GM23248 (cell line): ENCODE data around the gene MCOLN1. TPM values are rescaled to one million over a fixed set of nuclear protein-coding genes. Genes with fewer than 3 reads are reported as not detected.

Experiments
- DNase-seq: peaks from one replicate; pipeline ENCODE4 v3.0.0-alpha.2; 2015
- H2AFZ ChIP-seq: fragments of 200-600 bp; sonication (generic); 2 replicates; pipeline ENCODE4 v1.6.1; 2016; ENCODE audit warnings: antibody characterized with exemption
- H3F3A ChIP-seq: fragments of 200-600 bp; sonication (generic); 2 replicates; pipeline ENCODE4 v1.6.1; 2016; ENCODE audit warnings: mild to moderate bottlenecking, antibody characterized with exemption, mixed run types; ENCODE audit not compliant: insufficient read depth
- H3K27ac ChIP-seq: fragments of 200-600 bp; sonication (generic); 2 replicates; pipeline ENCODE4 v1.5.1; 2016; ENCODE audit warnings: mild to moderate bottlenecking
- H3K27me3 ChIP-seq: fragments of 200-600 bp; sonication (generic); replicated peaks from 2 replicates; pipeline ENCODE4 v1.6.1; 2016; ENCODE audit warnings: mild to moderate bottlenecking; ENCODE audit not compliant: insufficient read depth
- H3K36me3 ChIP-seq: fragments of 200-600 bp; sonication (generic); 2 replicates; pipeline ENCODE4 v1.6.1; 2016; ENCODE audit warnings: low read depth, mild to moderate bottlenecking
- H3K4me1 ChIP-seq: fragments of 200-600 bp; sonication (generic); 2 replicates; pipeline ENCODE4 v1.6.1; 2016; ENCODE audit warnings: mild to moderate bottlenecking; ENCODE audit not compliant: insufficient read depth
- H3K4me2 ChIP-seq: fragments of 200-600 bp; sonication (generic); one replicate; pipeline ENCODE4 v1.6.1; 2016; ENCODE audit warnings: mild to moderate bottlenecking; ENCODE audit not compliant: unreplicated experiment
- H3K4me3 ChIP-seq: fragments of 200-600 bp; sonication (generic); 2 replicates; pipeline ENCODE4 v1.5.1; 2016; ENCODE audit warnings: mild to moderate bottlenecking
- H3K79me2 ChIP-seq: fragments of 200-600 bp; sonication (generic); 2 replicates; pipeline ENCODE4 v1.6.1; 2016; ENCODE audit warnings: mild to moderate bottlenecking; ENCODE audit not compliant: insufficient read depth
- H3K9ac ChIP-seq: fragments of 200-600 bp; sonication (generic); 2 replicates; pipeline ENCODE4 v1.6.1; 2016; ENCODE audit warnings: mild to moderate bottlenecking
- H3K9me2 ChIP-seq: fragments of 200-600 bp; sonication (generic); 2 replicates; pipeline ENCODE4 v1.6.1; 2016; ENCODE audit warnings: mixed run types, mild to moderate bottlenecking, moderate library complexity; ENCODE audit not compliant: insufficient read depth
- H3K9me3 ChIP-seq: fragments of 200-600 bp; sonication (generic); one replicate; pipeline ENCODE4 v1.6.1; 2017; ENCODE audit warnings: low read depth
- H4K20me1 ChIP-seq: fragments of 200-600 bp; sonication (generic); 2 replicates; pipeline ENCODE4 v1.6.0; 2016; ENCODE audit not compliant: insufficient read depth
- EZH2 ChIP-seq: fragments of 200-600 bp; sonication (generic); IDR thresholded peaks from 2 replicates; pipeline ENCODE4 v1.6.1; 2018; ENCODE audit warnings: antibody characterized with exemption, mild to moderate bottlenecking; ENCODE audit not compliant: insufficient read depth, poor library complexity, severe bottlenecking
- EZH2phosphoT487 ChIP-seq: fragments of 200-600 bp; sonication (generic); IDR thresholded peaks from 2 replicates; pipeline ENCODE4 v1.6.1; 2018; ENCODE audit warnings: antibody characterized with exemption, moderate library complexity, mild to moderate bottlenecking, low read depth; ENCODE audit not compliant: insufficient read depth
- WGBS, 2 experiments: methylation state at CpG; one replicate each; pipeline ENCODE4 v1.1.6; 2015 to 2017; ENCODE audit warnings: low lambda C conversion rate in 2 of 2, low coverage in 1 of 2; ENCODE audit errors: missing lambda C conversion rate in 2 of 2; 5-methylcytosine and 5-hydroxymethylcytosine counted together
- in situ Hi-C: fragments of 300-500 bp; cut with MboI; formaldehyde crosslinking; loops from 2 replicates; pipeline ENCODE4 v1.15.0; 2020
- polyA plus RNA-seq: library from polyadenylated mRNA; unstranded; fragments of >200 nt; fragmentation: Nextera tagmentation; extraction: Ambion mirVana; gene quantifications from 2 replicates; pipeline ENCODE4 v1.2.1, GENCODE V29; 2016
- small RNA-seq: library from RNA; depleted of rRNA; stranded (forward); fragments of <200 nt; gene quantifications from one replicate; pipeline ENCODE3, GENCODE V24; 2014; ENCODE audit warnings: low read depth, low replicate concordance
- total RNA-seq: library from RNA; depleted of rRNA; stranded (reverse); fragments of >200 nt; shearing (Covaris generic); gene quantifications from 2 replicates; pipeline ENCODE4 v1.2.3, GENCODE V29; 2014; rRNA removed

MCOLN1 gene
- total and polyA plus RNA-seq, 2 experiments from 2014 or later, result 4.9 to 28.6 TPM

DNA sequence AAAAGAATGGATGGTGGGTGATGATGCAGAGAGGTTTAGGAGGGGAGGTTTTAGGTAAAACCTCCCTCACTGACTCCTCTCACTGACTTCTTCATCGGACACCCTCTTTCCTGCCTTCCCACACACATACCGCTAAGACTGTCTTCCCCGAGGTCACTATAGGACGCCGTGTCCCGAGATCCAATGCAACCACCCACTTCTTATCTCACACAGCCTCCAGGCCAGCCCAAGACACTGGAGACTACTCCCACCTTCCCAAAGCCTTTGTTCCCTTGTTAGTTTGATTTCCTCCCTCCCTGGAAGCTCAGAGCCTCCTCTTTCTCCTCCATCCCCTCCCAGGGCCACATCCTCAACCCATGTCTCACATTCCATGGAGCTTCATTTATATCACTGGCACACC is 56.8 kb downstream of the MCOLN1 start:
- Histone ChIP-seq H3F3A (no peaks in the 10 kb centered on the region), H3K27ac (no peak overlapping the region), H3K9ac (no peak overlapping the region), H3K4me3 (no peak overlapping the region), H3K27me3 (no peaks in the 10 kb centered on the region; the same call in 1 of the 2 replicates), H3K36me3 (no peaks in the 10 kb centered on the region), H3K4me1 (no peaks in the 10 kb centered on the region), H3K79me2 (no peaks in the 10 kb centered on the region), H3K4me2 (no peak overlapping the region), H4K20me1 (no peaks in the 10 kb centered on the region), H3K9me2 (no peaks in the 10 kb centered on the region), H3K9me3 (no peaks in the 10 kb centered on the region), H2AFZ (no peak overlapping the region)
- TF ChIP-seq EZH2, result no peak
- TF ChIP-seq EZH2phosphoT487, result no peak
- 67 to 76% methylated on average over 6 of the region's 6 CpGs for WGBS, 2 experiments
- no peak for DNase-seq
- in situ Hi-C loops, result no loop called here

DNA sequence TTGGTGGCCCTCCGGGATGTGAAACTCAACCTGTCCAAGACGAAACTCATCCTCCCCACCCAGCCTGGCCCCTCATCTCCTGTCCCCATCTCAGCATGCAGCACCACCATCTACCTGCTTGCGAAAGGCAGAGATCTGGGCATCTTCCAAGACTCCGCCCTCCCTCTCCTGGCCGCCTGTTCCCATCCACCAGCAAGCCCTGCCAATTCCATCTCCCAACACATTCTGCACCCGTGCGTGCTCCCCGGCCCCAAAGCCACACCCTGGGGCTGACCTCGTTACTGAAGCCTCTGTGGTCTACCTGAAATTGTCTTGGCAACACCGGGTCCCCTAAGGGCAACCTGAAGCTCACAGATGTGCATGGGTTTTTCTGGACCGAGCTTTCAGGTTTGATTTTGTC is 60.0 kb downstream of the MCOLN1 start:
- TF ChIP-seq EZH2phosphoT487, result no peak
- no peak for TF ChIP-seq EZH2
- Histone ChIP-seq H3K9ac (no peak overlapping the region), H3K27ac (no peak overlapping the region), H3F3A (no peaks in the 10 kb centered on the region), H3K4me1 (no peaks in the 10 kb centered on the region), H4K20me1 (no peaks in the 10 kb centered on the region), H3K27me3 (peaks cover 5% of the 10 kb centered on the region; the same call in 1 of the 2 replicates), H2AFZ (no peak overlapping the region), H3K9me3 (no peaks in the 10 kb centered on the region), H3K36me3 (no peaks in the 10 kb centered on the region), H3K79me2 (no peaks in the 10 kb centered on the region), H3K4me2 (no peak overlapping the region), H3K4me3 (no peak overlapping the region), H3K9me2 (no peaks in the 10 kb centered on the region)
- 47 to 49% methylated on average over 11 of the region's 11 CpGs for WGBS, 2 experiments
- no peak for DNase-seq
- in situ Hi-C loops, result no loop called here

Small RNA genes within 50 kb of the gene (small RNA-seq; reads per million reads assigned to genes)
- not detected for gene AC008878.2

Other genes starting within 250 kb of the MCOLN1 start
- gene INSR, start 228.2 kb upstream of the MCOLN1 start, total RNA-seq, result 11.7 and 13.0 TPM in 2 replicates
- 5.8 and 6.2 TPM in 2 replicates for gene INSR, start 228.2 kb upstream of the MCOLN1 start, polyA plus RNA-seq
- gene ARHGEF18, start 173.7 kb upstream of the MCOLN1 start, total RNA-seq, result 23.3 and 33.8 TPM in 2 replicates
- 9.5 and 10.6 TPM in 2 replicates for gene ARHGEF18, start 173.7 kb upstream of the MCOLN1 start, polyA plus RNA-seq
- 4.0 and 5.2 TPM in 2 replicates for gene PEX11G, start 33.6 kb upstream of the MCOLN1 start, total RNA-seq
- gene PEX11G, start 33.6 kb upstream of the MCOLN1 start, polyA plus RNA-seq, result 6.0 and 6.2 TPM in 2 replicates
- gene ZNF358, start 6.5 kb upstream of the MCOLN1 start, total RNA-seq, result 51.1 and 56.3 TPM in 2 replicates
- 11.4 and 12.0 TPM in 2 replicates for gene ZNF358, start 6.5 kb upstream of the MCOLN1 start, polyA plus RNA-seq
- gene PNPLA6, start 13.1 kb downstream of the MCOLN1 start, total RNA-seq, result 86.6 and 116 TPM in 2 replicates
- gene PNPLA6, start 13.1 kb downstream of the MCOLN1 start, polyA plus RNA-seq, result 65.0 and 67.2 TPM in 2 replicates
- not detected in 2 replicates for gene CAMSAP3, start 73.2 kb downstream of the MCOLN1 start, total RNA-seq
- not detected in 2 replicates for gene CAMSAP3, start 73.2 kb downstream of the MCOLN1 start, polyA plus RNA-seq
- 30.7 and 33.0 TPM in 2 replicates for gene XAB2, start 106.9 kb downstream of the MCOLN1 start, total RNA-seq
- gene XAB2, start 106.9 kb downstream of the MCOLN1 start, polyA plus RNA-seq, result 12.2 and 12.5 TPM in 2 replicates
- 7.6 and 13.5 TPM in 2 replicates for gene PET100, start 107.2 kb downstream of the MCOLN1 start, total RNA-seq
- gene PET100, start 107.2 kb downstream of the MCOLN1 start, polyA plus RNA-seq, result 189 and 199 TPM in 2 replicates
- gene PCP2, start 111.1 kb downstream of the MCOLN1 start, total RNA-seq, result not detected in 2 replicates
- gene PCP2, start 111.1 kb downstream of the MCOLN1 start, polyA plus RNA-seq, result not detected in 2 replicates
- 1.8 TPM in 1 of 2 replicates, not detected in the other for gene STXBP2, start 114.5 kb downstream of the MCOLN1 start, total RNA-seq
- 1.4 and 2.0 TPM in 2 replicates for gene STXBP2, start 114.5 kb downstream of the MCOLN1 start, polyA plus RNA-seq
- gene RETN, start 146.4 kb downstream of the MCOLN1 start, total RNA-seq, result not detected in 2 replicates
- gene RETN, start 146.4 kb downstream of the MCOLN1 start, polyA plus RNA-seq, result not detected in 2 replicates
- gene MCEMP1, start 154.5 kb downstream of the MCOLN1 start, total RNA-seq, result not detected in 2 replicates
- not detected in 2 replicates for gene MCEMP1, start 154.5 kb downstream of the MCOLN1 start, polyA plus RNA-seq
- 68.1 and 134 TPM in 2 replicates for gene TRAPPC5, start 158.2 kb downstream of the MCOLN1 start, total RNA-seq
- gene TRAPPC5, start 158.2 kb downstream of the MCOLN1 start, polyA plus RNA-seq, result 203 and 207 TPM in 2 replicates
- not detected in 2 replicates for gene FCER2, start 179.5 kb downstream of the MCOLN1 start, total RNA-seq
- 0.33 TPM in 1 of 2 replicates, not detected in the other for gene FCER2, start 179.5 kb downstream of the MCOLN1 start, polyA plus RNA-seq
- not detected in 2 replicates for gene CLEC4G, start 209.5 kb downstream of the MCOLN1 start, total RNA-seq
- gene CLEC4G, start 209.5 kb downstream of the MCOLN1 start, polyA plus RNA-seq, result not detected in 2 replicates
- not detected in 2 replicates for gene CD209, start 224.9 kb downstream of the MCOLN1 start, total RNA-seq
- not detected in 2 replicates for gene CD209, start 224.9 kb downstream of the MCOLN1 start, polyA plus RNA-seq
- not detected in 2 replicates for gene CLEC4M, start 240.6 kb downstream of the MCOLN1 start, total RNA-seq
- not detected in 2 replicates for gene CLEC4M, start 240.6 kb downstream of the MCOLN1 start, polyA plus RNA-seq